H1 (cell line): Measurements from ENCODE around the gene MEIS3.

Experiments
- ASH2L ChIP-seq: fragments of 200-600, 300-600 bp; sonication (generic); IDR thresholded peaks from one replicate; pipeline ENCODE4 v1.7.1; 2017; ENCODE audit warnings: low read length
- CBX8 ChIP-seq: fragments of 300-800, 300-1000 bp; sonication (generic); IDR thresholded peaks from 2 replicates; pipeline ENCODE4 v1.7.1; 2016; ENCODE audit warnings: low read depth, low read length, borderline replicate concordance
- CHD1 ChIP-seq: IDR thresholded peaks from 2 replicates; pipeline ENCODE4 v1.6.1; 2012; ENCODE audit warnings: low read depth, low read length, improper control_type of control experiment
- EGR1 ChIP-seq: IDR thresholded peaks from 2 replicates; pipeline ENCODE4 v1.6.1; 2011; ENCODE audit warnings: low read depth, low read length, borderline replicate concordance
- EP300 ChIP-seq, 2 experiments: IDR thresholded peaks; 1 replicate in 1 of 2; 2 replicates in 1 of 2; pipeline ENCODE4 v1.6.1; 2011 to 2012; ENCODE audit warnings: low read depth in 2 of 2, low read length in 2 of 2, mild to moderate bottlenecking in 2 of 2, borderline replicate concordance in 1 of 2, inconsistent platforms in 1 of 2, moderate library complexity in 1 of 2
- SAP30 ChIP-seq: fragments of 300-600 bp; sonication (generic); IDR thresholded peaks from 2 replicates; pipeline ENCODE4 v1.7.1; 2012; ENCODE audit warnings: low read length, moderate library complexity, mild to moderate bottlenecking, inconsistent platforms; ENCODE audit not compliant: insufficient read depth, insufficient replicate concordance
- TF ChIP-seq, protein P1 (sequence below), 3 experiments: IDR thresholded peaks; 1 replicate in 2 of 3; 2 replicates in 1 of 3; pipeline versions ENCODE4 v1.5.1 to v1.6.1; 2011; ENCODE audit warnings: low read length in 3 of 3, mild to moderate bottlenecking in 3 of 3, inconsistent platforms in 2 of 3, low read depth in 1 of 3, moderate library complexity in 1 of 3; ENCODE audit not compliant: insufficient read depth in 1 of 3; ENCODE audit errors: control extremely low read depth in 1 of 3

- TF ChIP-seq, protein P1, sequence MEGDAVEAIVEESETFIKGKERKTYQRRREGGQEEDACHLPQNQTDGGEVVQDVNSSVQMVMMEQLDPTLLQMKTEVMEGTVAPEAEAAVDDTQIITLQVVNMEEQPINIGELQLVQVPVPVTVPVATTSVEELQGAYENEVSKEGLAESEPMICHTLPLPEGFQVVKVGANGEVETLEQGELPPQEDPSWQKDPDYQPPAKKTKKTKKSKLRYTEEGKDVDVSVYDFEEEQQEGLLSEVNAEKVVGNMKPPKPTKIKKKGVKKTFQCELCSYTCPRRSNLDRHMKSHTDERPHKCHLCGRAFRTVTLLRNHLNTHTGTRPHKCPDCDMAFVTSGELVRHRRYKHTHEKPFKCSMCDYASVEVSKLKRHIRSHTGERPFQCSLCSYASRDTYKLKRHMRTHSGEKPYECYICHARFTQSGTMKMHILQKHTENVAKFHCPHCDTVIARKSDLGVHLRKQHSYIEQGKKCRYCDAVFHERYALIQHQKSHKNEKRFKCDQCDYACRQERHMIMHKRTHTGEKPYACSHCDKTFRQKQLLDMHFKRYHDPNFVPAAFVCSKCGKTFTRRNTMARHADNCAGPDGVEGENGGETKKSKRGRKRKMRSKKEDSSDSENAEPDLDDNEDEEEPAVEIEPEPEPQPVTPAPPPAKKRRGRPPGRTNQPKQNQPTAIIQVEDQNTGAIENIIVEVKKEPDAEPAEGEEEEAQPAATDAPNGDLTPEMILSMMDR (IDR thresholded peaks at IDR 0.05; ENCODE audit: control extremely low read depth in 1 of 3, insufficient read depth in 1 of 3, low read depth in 1 of 3, low read length in 3 of 3) = no peak
- TF ChIP-seq EGR1 (no peak), ASH2L (no peak), CHD1 (no peak), EP300 (IDR thresholded peaks at IDR 0.05; ENCODE audit: borderline replicate concordance in 1 of 2, low read depth in 2 of 2, low read length in 2 of 2) (no peak), CBX8 (no peak), SAP30 (no peak)
Measured at GRCh38 chr19:47459477-47459876, 40.1 kb upstream of the MEIS3 start.
